NK-92 (cell line): ENCODE data around the gene STX18.
"Not testable (repeated sequence)": the region's sequence is repeated elsewhere in the genome, so short reads cannot be mapped to it uniquely, and the experiment has no call there.

Experiments
- DNase-seq: peaks from one replicate; lab custom pipeline; 2025; ENCODE audit not compliant: unreplicated experiment; lab: John Stamatoyannopoulos, UW

The STX18 gene

GRCh38 chr4:4480685-4481398 is 61.0 kb downstream of the STX18 start:
- DNase-seq: no peak

- no peak for DNase-seq
Measured at GRCh38 chr4:4480205-4480604, 61.6 kb downstream of the STX18 start.

DNA sequence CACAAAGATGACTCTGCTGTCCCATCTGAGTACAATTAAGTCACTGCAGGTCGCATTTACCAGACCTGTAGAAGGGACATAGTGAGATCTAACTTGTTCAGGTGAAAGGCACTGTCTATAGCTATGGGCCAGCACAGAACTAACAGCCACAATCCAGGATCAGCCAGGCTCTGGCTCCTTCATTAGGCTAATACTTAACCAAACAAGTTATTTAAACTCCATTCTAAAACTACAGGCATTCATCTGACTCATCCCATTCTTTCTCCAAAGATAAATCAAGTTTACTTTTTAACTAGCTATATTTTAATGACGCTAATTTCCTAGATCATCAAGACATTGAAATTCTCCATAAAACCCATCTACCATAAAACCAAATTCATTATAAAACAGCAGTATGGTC is 62.5 kb downstream of the STX18 start:
- DNase-seq: no peak

DNA sequence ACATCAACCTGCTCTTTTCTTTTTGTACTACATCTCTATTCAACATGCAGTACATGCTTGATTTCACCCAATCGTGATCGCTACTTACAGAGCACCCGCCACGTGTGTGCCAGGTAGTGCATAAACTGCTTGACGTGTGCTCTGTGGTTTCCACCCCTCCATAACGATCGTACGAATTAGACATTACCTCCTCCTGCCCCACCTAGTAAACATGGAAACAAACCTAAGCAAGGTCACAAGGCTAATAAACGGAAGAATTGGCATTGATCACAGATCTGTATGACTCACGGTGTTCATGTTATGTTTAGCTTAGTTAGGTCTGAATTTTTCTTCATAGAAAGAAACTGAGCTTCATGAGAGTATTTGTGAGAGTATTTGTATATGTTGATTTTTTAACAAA is 64.1 kb downstream of the STX18 start:
- DNase-seq: no peak

GRCh38 chr4:4477391-4477790 is 64.5 kb downstream of the STX18 start:
- DNase-seq: no peak

DNA sequence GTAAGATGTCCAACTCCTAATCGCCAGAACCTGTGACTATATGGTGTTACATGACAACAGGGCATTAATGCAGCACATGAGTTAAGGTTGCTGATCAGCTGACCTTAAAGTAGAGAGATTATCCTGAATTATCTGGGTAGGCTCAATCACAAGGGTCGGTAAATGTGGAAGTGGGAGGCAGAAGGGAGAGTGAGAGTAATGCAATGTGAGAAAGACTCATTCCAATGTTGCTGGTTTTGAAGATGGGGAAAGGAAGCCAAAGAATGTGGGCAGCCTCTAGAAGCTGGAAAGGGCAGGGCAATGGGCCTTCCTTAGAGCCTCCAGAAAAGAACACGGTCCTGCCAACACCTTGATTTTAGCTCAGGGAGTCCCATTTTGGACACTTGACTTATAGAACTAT is 67.4 kb downstream of the STX18 start:
- no peak for DNase-seq

DNA sequence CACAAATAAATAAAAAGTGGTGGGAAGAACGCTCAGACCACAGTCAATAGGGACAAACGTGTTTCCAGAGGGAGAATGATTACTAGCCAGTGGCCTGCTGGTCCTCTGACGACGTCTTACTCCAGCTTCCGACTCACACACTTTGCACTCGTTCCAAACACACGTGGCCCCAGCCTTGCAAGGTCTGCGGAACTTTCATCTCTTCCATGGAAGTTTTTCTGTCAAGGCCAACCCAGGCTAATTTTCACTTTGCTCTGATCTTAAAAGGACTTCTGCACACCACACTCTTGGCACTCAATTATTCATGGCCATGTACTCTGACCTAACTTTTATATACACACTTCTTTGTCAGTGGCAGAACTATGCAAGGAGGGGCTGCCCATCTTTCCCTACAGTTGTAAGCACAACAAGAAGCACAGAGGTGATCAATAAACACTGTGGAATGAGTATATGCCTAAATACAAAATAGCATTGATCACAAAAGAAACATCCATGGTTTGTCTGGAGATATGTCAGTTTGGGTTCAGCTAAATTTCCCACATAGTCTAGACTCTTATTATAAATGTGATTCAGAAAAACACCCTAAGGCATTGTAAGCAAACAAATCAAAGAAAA is 69.4 kb downstream of the STX18 start:
- DNase-seq: no peak

- DNase-seq: no peak
Measured at GRCh38 chr4:4471195-4471594, 70.7 kb downstream of the STX18 start.

- DNase-seq: no peak
Measured at GRCh38 chr4:4470208-4470607, 71.6 kb downstream of the STX18 start.

DNA sequence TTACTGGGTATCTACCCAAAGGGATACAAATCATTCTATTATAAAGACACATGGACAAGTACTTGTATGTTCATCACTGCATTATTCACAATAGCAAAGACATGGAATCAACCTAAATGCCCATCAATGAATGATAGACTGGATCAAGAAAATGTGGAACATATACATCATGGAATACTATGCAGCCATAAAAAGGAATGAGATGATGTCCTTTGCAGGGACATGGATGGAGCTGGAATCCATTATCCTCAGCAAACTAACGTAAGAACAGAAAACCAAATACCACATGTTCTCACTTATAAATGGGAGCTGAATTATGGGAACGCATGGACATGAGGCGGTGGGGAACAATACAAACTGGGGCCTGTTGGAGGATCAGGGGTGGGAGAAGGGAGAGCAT is 76.6 kb downstream of the STX18 start:
- DNase-seq: not testable (repeated sequence)

- no peak for DNase-seq
Measured at GRCh38 chr4:4462970-4463369, 78.9 kb downstream of the STX18 start.

DNA sequence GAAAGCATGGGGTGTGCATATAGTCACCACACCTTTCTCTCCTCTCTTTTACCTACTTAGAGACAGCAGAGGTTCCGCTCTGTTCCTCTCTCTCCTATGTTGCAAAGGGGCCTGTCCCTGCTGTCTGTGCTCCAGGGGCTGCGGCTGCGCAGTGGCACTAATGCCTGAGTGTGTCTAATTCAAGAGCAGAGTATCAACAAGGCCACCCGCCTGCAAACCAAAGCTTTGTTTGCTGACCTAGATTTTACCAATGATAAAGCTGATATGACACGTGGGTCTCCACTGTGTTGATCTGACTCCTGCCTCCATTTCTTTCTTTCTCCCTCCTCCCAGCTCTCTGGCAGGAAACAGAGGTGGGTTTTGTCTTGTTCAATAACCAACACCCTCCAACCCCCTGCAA is 80.0 kb downstream of the STX18 start:
- DNase-seq: no peak

DNA sequence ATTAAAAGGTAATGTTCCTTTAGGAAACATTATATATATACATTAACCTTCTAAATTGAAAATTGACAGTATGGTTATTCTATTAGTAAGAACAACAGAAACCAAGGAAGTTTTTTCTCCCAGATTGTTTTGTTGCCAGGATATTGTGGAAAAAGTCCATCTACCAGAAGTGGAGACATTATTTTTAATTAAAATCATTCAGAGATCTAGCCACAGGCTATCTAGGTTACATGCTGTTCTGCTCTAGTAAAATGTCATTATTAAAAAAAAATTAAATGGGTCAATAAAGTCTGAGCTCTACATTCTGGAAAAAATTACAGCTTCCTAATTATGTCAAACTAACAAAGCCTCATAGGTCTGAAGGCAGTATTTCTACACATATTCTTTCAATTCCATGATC is 80.7 kb downstream of the STX18 start:
- DNase-seq: no peak

GRCh38 chr4:4460759-4461158 is 81.1 kb downstream of the STX18 start:
- no peak for DNase-seq

- DNase-seq: no peak
Measured at GRCh38 chr4:4459181-4459580, 82.7 kb downstream of the STX18 start.

DNA sequence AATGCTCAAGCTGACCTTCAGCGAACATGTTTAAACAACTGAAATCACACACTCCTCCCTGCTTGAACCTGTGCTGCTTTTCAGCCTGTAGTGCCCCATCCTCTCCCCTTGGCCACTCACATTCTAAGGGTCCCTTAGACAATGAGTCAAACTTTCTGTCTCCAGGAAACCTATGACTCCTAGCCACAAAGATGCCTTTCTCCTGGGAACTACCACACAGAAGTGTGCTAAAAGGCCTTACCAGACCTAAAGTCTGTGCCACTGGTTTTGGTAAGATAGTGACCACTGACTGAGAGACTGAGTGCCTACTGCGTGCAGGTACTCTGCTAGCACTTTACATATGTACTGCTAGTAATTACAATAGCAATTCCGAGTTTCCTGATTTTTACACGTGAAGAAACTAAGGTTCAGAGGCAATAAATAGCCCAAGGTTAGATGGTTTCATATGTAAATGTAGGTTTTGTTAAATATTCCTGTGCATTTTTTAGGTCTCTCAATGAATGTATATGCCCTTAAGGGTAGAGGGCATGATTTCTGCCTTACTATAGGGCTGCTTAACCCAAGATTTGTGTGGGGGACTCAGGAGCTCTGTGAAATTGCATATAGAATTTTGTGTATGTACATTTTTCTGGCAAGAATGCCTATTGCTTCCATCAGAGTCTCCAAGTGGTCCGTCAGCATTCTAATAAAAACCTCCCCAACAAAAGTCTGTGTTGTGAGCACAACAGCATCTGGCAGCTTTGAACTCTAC is 83.9 kb downstream of the STX18 start:
- no peak for DNase-seq

- no peak for DNase-seq
Measured at GRCh38 chr4:4456816-4457578, 84.9 kb downstream of the STX18 start.

- DNase-seq: no peak
Measured at GRCh38 chr4:4456351-4456750, 85.5 kb downstream of the STX18 start.

DNA sequence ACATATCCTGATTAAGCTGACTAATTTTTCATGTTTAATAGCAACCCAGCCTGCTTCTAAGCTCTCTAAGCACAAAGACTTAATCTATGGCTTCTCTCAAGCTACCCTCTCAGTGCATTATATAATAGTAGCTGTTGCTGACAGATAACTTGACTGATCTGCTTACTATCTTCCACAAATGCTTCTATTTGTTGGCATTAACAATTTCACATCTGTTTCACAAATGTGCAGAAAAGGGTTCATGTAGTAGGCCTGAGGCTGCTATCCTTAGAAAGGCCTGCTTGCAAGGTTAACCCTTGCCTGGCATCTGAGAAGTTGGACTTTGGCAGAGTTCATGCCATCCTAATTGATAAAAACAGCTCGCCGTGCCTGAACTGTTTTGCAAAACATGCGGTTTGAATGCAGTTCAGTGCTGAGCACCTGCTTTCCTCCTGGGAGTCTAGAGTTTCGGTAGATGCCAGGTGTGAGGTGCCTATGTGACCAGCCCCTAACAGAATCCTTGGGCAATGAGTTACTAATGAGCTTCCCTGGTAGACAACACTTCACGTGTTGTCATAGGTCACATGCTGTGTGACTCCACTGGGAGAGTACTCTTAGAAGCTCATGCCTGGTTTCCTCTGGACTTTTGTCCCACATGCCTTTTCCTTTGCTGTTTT is 86.5 kb downstream of the STX18 start:
- DNase-seq: no peak

- DNase-seq: no peak
Measured at GRCh38 chr4:4446434-4446833, 95.4 kb downstream of the STX18 start.

DNA sequence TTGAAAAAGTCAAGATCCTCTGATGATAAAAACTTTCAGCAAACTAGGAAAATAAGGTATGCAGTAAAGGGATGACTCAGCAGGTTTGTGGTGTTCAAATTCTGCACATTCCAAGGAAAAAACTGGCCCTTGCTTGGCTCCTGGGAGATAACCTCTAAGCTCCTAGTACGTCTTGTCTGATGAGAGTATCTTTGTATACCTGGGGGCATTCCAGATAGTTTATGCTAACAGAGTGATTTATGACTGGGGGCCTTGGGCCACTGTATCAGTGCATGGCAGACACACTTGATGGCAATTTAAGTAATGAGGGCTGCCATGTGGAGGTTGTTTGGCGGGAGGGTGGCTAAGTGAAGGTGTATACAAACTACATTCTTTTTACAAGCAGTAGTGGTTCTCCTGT is 98.0 kb downstream of the STX18 start:
- no peak for DNase-seq
